Posterior cingulate gyrus (tissue), 11 donors: ENCODE measurements around the gene AACS.

Source experiments
- DNase-seq, 10 donors: peaks; one replicate each; pipeline versions ENCODE4 v3.0.0 to v3.0.0-alpha.2; 2020 to 2021; ENCODE audit warnings: mixed read lengths in 3 of 10
- intact Hi-C: fragments of 100-400 bp; cut with DNase I; formaldehyde crosslinking; loops from one replicate; pipeline ENCODE4 v1.15.1; 2023

AACS gene

DNA sequence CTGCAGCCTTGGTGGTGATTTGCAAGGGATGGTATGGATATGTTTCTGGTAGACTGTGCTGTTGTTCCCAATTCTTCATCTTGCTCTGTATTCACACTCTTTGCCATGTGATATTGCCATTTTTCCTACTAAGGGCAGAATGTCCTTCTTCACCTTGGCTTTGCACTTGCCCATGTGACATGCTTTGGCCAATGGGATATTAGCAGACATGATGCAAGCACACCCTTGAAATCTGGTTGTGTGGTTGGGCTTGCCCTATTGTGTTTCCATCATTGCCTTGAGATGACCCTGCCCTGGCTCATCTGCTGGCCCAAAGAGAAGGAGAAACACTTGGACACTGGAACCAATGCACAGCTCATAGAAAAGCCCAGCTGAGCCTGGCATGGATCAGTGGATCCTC is 110.3 kb downstream of the AACS start:
- intact Hi-C loops = no loop called here
- DNase-seq = peak in 1 of 10 donors; percentile 0

GRCh38 chr12:125178222-125178621 is 113.0 kb downstream of the AACS start:
- intact Hi-C loops = no loop called here
- no peak for DNase-seq

- intact Hi-C loops = loop anchor here (5.0 to 10.0 kb wide), 2 partner anchors 152 to 355 kb away; no protein-coding TSS in a partner anchor
- no peak for DNase-seq
Measured at GRCh38 chr12:125180144-125180543, 114.9 kb downstream of the AACS start.

GRCh38 chr12:125181107-125181506 is 115.9 kb downstream of the AACS start:
- intact Hi-C loops = loop anchor here (5.0 to 10.0 kb wide), 2 partner anchors 151 to 354 kb away; no protein-coding TSS in a partner anchor
- peak in 1 of 10 donors; percentile 12 for DNase-seq

GRCh38 chr12:125183187-125184067 is 118.2 kb downstream of the AACS start:
- DNase-seq = peak; percentile 89 to 99 (median 92)
- intact Hi-C loops = loop anchor here (2.0 to 10.0 kb wide), 3 partner anchors 149 to 1691 kb away; no protein-coding TSS in a partner anchor

DNA sequence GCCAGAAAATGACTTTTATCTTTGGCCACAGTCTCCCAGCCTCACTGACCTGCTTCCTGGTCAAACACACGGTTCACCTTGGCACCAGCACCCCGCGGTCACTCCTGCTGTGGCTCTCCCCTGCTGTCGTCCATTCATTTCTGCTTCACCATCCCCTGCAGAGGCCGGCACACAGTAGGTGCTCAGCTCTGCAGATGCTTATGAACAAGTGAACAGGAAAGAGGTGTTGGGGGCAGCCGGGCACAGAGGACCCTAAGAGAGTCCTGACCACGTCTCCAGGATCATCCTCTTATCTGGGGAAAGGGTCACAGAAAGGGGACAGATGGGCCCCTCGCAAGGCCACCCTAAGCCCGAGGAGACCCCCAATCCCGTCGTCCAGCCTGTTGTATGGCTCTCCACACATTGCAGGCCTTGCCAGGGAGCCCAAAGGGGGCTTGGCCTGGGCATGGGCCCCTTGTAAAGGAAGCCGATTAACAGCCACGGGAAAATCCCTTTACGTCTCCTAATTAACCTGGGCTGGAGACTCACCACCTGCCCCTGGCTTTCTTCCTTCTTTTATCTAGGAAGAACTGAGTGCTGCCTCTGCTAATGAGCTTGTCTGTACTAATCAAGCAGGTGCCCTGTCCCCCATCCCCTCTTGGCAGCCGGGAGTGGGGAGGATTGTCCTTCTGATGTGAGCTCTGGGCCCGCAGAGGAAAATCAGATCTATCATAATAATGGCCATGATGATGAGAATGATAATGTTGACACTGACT is 119.2 kb downstream of the AACS start:
- intact Hi-C loops = loop anchor here (5.0 to 10.0 kb wide), 2 partner anchors 148 to 350 kb away; no protein-coding TSS in a partner anchor
- DNase-seq = peak in 2 of 10 donors; percentile 47 to 52

DNA sequence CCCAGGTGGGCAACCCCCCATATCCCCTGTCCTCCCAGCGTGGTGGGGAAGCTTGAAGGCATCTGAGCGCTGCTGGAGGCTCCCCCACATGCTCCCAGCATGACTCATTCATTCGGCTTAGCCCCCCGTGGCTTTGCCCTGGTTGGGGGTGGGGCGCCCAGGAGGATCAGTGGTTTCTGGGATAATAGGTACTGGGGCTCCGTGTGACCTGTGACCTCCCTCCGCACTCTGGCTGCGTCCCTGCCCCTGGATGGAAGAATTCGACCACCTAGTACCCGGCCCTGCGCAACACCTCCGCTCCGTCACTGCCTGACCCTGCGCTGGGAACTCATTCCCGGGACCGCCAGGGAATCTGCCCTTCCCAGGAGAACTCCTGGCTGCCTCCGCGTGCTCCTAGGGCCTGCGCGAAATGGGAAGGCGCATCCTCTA is 120.1 kb downstream of the AACS start:
- peak in 2 of 10 donors; percentile 73 to 88 for DNase-seq
- intact Hi-C loops = loop anchor here (10.0 kb wide), 1 partner anchor 349 kb away; no protein-coding TSS in a partner anchor

DNA sequence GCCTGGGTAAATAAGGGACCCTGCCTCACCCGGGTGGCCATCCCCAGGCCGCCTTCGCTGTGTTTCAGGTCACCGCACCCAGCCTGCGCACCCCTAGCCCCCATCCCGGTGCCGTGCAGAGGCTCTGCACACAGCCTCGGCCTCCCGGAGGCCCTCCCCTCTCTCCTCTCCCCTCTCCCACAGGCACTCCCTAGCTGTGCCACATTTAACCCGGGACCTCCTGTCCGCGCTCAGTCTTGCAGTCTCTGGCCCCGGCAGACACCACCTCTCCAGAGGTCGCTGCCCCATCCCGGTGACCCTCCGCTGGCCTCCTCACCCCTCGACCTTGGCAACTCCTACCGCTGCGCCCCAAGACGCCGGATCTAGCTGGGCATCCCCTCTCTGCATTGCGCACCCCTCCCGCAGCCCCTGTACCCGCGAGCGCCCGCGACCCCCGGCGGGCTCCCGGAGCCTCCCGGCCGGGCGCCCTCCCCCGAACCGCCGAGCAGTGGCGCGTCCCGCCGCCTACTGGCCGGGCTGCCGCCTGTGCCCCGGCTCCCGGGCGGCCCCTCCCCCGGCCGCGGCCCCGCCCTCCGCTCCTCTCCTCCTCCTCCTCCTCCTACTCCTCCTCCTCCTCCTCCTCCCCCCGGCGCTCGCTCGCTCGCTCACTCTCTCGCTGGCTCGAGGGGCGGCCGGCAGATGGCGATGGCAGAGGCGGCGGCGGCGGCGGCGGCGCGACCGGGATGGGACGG is 120.7 kb downstream of the AACS start, which contains the start of gene TMEM132B:
Gene TMEM132B, plus strand, starts transcription at position 647 of the 731 bp plus-strand sequence.
- peak; percentile 72 to 97 (median 86) for DNase-seq
- intact Hi-C loops = loop anchor here (10.0 kb wide), 1 partner anchor 349 kb away; no protein-coding TSS in a partner anchor

- intact Hi-C loops = loop anchor here (10.0 kb wide), 1 partner anchor 348 kb away; no protein-coding TSS in a partner anchor
- DNase-seq = peak in 1 of 10 donors; percentile 84
Measured at GRCh38 chr12:125186471-125187147, 121.4 kb downstream of the AACS start.

DNA sequence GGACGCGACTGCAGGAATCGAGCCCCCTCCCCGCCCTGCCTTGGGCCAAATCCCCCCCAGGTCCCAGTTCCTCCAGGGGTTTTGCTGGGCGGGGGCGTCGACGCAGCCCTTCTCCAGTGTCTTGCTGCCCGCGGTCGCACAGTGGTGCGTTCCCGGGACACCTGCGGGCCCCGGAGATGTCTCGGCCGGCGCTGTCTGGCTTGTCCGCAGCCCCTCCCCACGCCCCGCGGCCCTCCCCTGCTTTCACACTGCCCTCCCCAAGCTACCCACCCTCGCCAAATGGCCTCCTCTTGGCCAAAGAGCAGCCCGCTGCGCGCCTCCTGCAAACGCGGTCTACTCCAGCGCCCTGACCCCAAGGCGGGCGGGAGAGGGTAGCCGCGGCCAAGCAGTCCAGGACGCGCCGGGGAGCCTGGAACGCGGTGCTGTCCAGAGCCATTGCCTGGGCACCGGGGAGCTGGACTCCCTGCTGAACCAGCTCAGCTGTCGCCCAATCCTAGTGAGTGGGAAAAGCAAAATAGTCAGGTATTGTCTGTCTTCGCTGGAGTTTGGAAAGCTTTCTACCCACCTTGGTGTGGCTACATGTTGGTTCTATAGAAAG is 122.0 kb downstream of the AACS start:
- DNase-seq = peak in 2 of 10 donors; percentile 20 to 86
- intact Hi-C loops = loop anchor here (10.0 kb wide), 1 partner anchor 348 kb away; no protein-coding TSS in a partner anchor

GRCh38 chr12:125187780-125188741 is 122.8 kb downstream of the AACS start:
- intact Hi-C loops = loop anchor here (10.0 kb wide), 1 partner anchor 347 kb away; no protein-coding TSS in a partner anchor
- peak in 1 of 10 donors; percentile 77 for DNase-seq

DNA sequence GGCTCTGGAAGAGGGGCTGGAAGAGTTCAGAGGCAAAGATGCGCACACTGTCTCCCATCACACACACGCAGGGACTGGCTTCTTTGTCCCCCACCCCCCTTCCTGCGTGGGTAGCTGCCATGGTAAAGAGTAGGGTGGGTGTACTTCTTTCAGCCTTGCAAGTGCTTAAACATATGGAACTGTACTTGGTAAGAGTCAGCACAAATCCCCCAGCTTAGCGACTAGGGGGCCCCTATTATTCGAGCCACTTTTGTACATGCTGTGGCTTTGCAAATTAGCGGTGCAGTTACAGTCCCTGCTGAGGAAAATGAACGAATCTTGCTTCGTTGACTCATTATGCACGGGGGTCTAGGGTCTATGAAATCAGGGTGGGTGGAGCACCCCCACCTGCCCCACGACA is 123.8 kb downstream of the AACS start:
- peak in 2 of 10 donors; percentile 44 to 66 for DNase-seq
- intact Hi-C loops = loop anchor here (10.0 kb wide), 1 partner anchor 346 kb away; no protein-coding TSS in a partner anchor

DNA sequence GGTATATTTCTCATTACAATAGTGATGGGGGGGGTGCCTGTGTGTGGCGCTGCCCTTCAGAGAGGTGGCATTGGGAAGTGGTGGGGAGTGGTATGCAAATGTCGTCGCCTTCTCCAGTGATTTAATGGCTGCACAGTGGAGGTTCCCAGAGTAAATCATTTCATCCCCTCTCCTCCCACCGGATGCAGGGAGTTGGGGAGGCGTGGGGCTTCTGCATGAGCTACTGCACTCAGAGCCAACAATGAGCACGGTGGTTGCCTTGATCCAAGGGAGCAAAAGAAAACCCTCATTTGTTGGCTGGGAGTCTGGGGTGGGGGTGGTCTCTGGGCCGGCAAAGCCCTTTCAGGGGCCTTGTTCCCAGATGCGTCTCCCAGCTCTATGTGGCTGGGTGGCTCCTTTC is 124.3 kb downstream of the AACS start:
- peak in 1 of 10 donors; percentile 77 for DNase-seq
- intact Hi-C loops = loop anchor here (10.0 kb wide), 1 partner anchor 345 kb away; no protein-coding TSS in a partner anchor

GRCh38 chr12:125191361-125192087 is 126.3 kb downstream of the AACS start:
- intact Hi-C loops = no loop called here
- peak in 1 of 10 donors; percentile 22 for DNase-seq

DNA sequence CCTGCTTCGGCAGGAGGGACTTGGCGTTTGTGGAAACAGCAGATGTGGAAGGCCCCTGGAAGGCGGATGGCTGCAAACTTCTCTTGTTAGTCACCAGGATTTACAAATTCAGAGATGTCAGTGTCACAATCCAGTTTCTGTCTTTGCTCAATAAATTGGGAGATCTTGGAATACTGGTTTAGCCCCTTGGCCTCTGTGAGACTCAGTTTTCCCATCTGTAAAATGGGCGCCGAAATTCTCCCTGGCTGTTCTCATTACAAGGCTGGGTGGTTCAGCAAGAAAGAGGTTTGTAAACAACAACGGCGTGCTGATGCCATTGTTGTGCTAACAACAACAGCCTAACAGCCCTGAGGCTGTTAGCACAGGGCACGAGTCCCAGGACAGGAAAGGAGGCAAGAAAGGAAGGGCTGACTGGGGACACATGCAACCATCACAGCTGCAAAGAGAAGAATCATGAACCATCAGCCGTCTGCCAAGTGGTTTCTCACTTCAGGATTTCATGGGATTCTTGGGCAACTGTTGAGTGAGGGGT is 127.5 kb downstream of the AACS start:
- DNase-seq = peak in 1 of 10 donors; percentile 17
- intact Hi-C loops = no loop called here
